GM12891 (cell line): ENCODE data around the gene ILK.

Experiments
- DNase-seq: peaks from one replicate; pipeline ENCODE4 v3.0.0; 2011; ENCODE audit warnings: low spot score; ENCODE audit not compliant: insufficient read length
- FAIRE-seq: peaks from 2 replicates; lab custom pipeline; 2011; peaks lifted over from hg19 to GRCh38; lab: Jason Lieb, UNC
- PAX5 ChIP-seq: IDR thresholded peaks from 2 replicates; pipeline ENCODE4 v1.6.1; 2011; ENCODE audit warnings: low read length, moderate library complexity, mild to moderate bottlenecking; ENCODE audit not compliant: insufficient read depth, severe bottlenecking
- POLR2A ChIP-seq: IDR thresholded peaks from 2 replicates; pipeline ENCODE4 v1.6.1; 2011; ENCODE audit warnings: low read depth, low read length, control low read depth
- POLR2AphosphoS5 ChIP-seq: IDR thresholded peaks from 2 replicates; pipeline ENCODE4 v1.6.1; 2011; ENCODE audit warnings: low read depth, low read length, control low read depth
- POU2F2 ChIP-seq: IDR thresholded peaks from 2 replicates; pipeline ENCODE4 v1.6.1; 2011; ENCODE audit warnings: low read depth, mild to moderate bottlenecking, control low read depth, low read length, moderate library complexity
- SPI1 ChIP-seq: IDR thresholded peaks from 2 replicates; pipeline ENCODE4 v1.6.1; 2011; ENCODE audit warnings: low read depth, low read length, control low read depth
- TAF1 ChIP-seq: IDR thresholded peaks from 2 replicates; pipeline ENCODE4 v1.6.1; 2011; ENCODE audit warnings: low read depth, low read length, control low read depth

ILK gene

DNA sequence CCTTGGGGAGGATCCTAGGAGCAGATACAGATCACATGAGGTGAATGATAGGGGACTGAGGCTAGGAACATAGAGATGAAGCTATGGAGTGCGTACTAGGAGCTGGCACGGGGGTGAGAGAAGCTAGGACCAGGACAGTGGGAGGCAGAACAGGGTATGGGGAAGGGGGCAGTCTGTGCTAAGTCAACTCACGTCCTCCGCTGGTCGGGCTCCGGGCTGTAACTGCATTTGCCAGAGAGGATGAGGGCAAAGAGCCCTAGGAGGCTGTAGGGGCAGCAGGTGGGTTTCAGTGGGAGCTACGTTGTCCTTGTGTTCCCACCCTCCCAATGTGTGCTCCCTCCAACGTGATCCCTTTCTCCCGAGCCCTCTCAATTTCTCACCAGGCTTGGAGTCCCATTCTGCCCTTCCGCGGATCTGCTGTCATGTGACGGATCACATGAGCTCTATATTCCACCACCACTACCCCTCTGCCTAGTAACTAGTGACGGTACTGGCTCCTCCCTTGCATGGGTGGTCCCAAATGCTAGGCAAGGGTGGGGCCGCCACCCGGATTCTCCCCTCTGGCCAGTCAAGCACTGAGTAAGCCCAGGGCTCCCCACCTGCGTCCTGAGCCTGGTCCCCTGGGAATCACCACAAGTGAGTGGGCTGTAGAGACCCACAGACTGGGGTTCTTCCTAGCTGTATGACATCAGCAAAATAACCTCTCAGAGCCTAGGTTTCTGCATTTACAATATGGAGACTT is 15.6 kb downstream of the ILK start, which contains the start of gene TPP1:
TPP1 (minus strand) TSS at position 419 of the 742 bp plus-strand sequence; CDS start at position 397, 22 bp downstream.
- DNase-seq, result peak; percentile 93
- FAIRE-seq, result peak; percentile 100
- TF ChIP-seq SPI1, result no peak
- no peak for TF ChIP-seq POU2F2
- TF ChIP-seq PAX5, result no peak
- TF ChIP-seq POLR2A, result peak; percentile 71; the same call in 1 of the 2 replicates
- TF ChIP-seq POLR2AphosphoS5, result peak; percentile 65; the same call in 1 of the 2 replicates
- peak; percentile 31; the same call in 1 of the 2 replicates for TF ChIP-seq TAF1

GRCh38 chr11:6620636-6621035 is 17.1 kb downstream of the ILK start:
- FAIRE-seq (no peak), DNase-seq (no peak)
- no peak for TF ChIP-seq POLR2A
- no peak for TF ChIP-seq POLR2AphosphoS5
- TF ChIP-seq SPI1, result no peak
- TF ChIP-seq POU2F2, result no peak
- TF ChIP-seq PAX5, result no peak
- TF ChIP-seq TAF1, result no peak

GRCh38 chr11:6621711-6622211 is 18.2 kb downstream of the ILK start:
- FAIRE-seq (no peak), DNase-seq (no peak)
- TF ChIP-seq SPI1 (no peak), POLR2AphosphoS5 (no peak), TAF1 (no peak), PAX5 (no peak)

DNA sequence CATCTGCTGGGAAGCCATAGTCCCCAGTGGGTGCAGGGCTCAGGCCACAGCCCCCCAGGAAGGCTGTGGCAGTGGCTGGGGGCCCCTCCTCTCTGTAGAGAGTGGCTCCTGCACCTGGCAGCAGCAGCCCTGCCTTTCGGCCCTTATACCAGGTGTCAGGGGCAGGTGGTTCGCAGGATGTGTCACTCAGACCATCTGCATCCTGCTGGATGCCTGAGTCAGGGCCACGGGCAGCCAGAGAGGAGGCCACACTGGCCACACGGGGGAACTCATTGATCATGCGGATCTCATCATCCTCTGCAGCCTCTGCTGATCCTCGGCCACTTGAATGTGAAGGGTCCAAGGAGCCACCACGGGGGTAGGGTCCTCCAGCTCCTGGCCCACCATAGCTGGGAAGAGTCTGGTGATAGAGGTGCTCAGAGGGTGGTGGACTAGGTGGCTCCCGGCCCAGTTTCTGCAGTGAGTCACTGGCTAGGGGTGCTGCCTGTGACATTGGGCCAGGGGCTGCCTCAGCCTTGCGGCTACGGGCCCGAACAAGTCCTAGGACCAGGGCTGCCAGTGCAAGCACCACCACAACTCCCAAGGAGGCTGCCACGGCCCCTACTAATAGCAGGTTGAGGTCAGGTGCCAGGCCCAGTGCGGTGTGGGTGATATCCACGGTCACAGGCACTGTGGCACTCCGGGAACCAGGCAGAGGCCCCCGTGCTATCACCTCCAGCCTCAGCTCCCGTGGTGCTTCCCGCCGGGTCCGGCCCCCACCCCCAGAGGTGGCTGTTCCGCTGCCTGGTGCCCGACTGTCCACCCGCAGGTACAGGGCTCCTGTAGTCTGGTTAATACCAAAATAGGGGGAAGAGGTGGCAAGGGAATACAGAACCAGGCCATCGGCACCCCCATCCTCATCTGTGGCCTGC is 18.9 kb downstream of the ILK start:
- FAIRE-seq (peak; percentile 55), DNase-seq (no peak)
- TF ChIP-seq POLR2AphosphoS5 (no peak), PAX5 (no peak), SPI1 (no peak), POLR2A (no peak), POU2F2 (no peak), TAF1 (no peak)

GRCh38 chr11:6623391-6624363 is 20.1 kb downstream of the ILK start:
- no peak for TF ChIP-seq SPI1
- no peak for TF ChIP-seq POLR2AphosphoS5
- TF ChIP-seq TAF1, result no peak
- TF ChIP-seq PAX5, result no peak
- no peak for TF ChIP-seq POU2F2
- no peak for TF ChIP-seq POLR2A
- no peak for FAIRE-seq

GRCh38 chr11:6625156-6625831 is 21.7 kb downstream of the ILK start:
- DNase-seq (no peak), FAIRE-seq (no peak)
- TF ChIP-seq TAF1 (no peak), POLR2AphosphoS5 (no peak), PAX5 (no peak), SPI1 (no peak), POU2F2 (no peak), POLR2A (no peak)

More at GRCh38 chr11:6623391-6624363, 20.1 kb downstream of the ILK start:
- DNase-seq, result no peak

- no peak for TF ChIP-seq SPI1
- no peak for TF ChIP-seq POU2F2
- TF ChIP-seq POLR2A, result no peak
- TF ChIP-seq TAF1, result no peak
- no peak for TF ChIP-seq PAX5
- TF ChIP-seq POLR2AphosphoS5, result no peak
- FAIRE-seq (no peak), DNase-seq (no peak)
Observed at GRCh38 chr11:6625832-6626420, 22.4 kb downstream of the ILK start.
